Measurements from ENCODE around the gene KCTD18.

KCTD18 gene

DNA sequence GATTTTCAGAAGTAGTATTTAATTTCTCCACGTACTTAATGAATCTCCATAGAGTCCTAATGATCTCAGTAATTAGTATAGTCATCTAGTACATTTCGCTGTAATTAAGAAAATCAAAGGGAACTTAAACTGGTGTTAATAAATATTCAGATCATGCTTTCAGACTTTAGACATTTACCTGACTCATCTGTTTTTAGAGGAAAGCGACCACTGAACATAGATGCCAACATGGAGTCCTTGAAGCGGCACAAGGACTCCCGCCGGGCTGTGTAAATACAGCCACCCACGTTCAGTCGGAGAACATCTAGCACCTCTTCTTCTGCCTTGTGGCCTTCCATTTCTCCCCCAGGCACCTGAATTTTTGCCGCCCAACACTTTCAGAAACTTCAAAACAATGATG lies 3.2 kb downstream of the KCTD18 start:
- no peaks in the 10 kb centered on the region for H3K36me3 ChIP-seq (ENCODE audit: control insufficient read depth, insufficient read depth, low read length)
- no peak overlapping the region for H3K4me3 ChIP-seq (ENCODE audit: low read depth, low read length)

DNA sequence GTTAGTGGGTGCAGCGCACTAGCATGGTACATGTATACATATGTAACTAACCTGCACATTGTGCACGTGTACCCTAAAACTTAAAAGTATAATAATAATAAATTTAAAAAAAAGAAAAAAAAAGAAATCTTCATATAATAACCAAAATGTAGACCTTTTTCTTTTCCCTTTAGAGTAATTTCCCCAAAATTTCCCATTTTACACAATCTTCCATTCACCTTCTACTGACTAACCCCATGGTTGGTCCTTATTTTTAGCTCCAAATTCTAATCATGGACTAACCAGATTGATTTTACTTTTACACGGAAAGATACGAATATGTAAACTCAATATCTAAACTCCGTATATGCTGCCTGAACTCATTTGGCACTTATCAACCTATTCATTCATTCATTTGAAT lies 7.7 kb downstream of the KCTD18 start:
- Histone ChIP-seq H3K36me3 (ENCODE audit: control insufficient read depth, insufficient read depth, low read length) (no peaks in the 10 kb centered on the region), H3K4me2 (ENCODE audit: low read length) (no peak overlapping the region), H3K79me2 (no peaks in the 10 kb centered on the region), H3K4me1 (no peaks in the 10 kb centered on the region), H3K9me3 (ENCODE audit: control insufficient read depth, low read length) (no peaks in the 10 kb centered on the region), H3K27ac (no peak overlapping the region), H3K4me3 (ENCODE audit: low read depth, low read length) (no peak overlapping the region), H3K9ac (no peak overlapping the region), H3K27me3 (ENCODE audit: control insufficient read depth, insufficient read depth, low read length) (no peaks in the 10 kb centered on the region), H2AFZ (no peak overlapping the region)
- TF ChIP-seq, protein P1, sequence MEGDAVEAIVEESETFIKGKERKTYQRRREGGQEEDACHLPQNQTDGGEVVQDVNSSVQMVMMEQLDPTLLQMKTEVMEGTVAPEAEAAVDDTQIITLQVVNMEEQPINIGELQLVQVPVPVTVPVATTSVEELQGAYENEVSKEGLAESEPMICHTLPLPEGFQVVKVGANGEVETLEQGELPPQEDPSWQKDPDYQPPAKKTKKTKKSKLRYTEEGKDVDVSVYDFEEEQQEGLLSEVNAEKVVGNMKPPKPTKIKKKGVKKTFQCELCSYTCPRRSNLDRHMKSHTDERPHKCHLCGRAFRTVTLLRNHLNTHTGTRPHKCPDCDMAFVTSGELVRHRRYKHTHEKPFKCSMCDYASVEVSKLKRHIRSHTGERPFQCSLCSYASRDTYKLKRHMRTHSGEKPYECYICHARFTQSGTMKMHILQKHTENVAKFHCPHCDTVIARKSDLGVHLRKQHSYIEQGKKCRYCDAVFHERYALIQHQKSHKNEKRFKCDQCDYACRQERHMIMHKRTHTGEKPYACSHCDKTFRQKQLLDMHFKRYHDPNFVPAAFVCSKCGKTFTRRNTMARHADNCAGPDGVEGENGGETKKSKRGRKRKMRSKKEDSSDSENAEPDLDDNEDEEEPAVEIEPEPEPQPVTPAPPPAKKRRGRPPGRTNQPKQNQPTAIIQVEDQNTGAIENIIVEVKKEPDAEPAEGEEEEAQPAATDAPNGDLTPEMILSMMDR (IDR thresholded peaks at IDR 0.05), result no peak

More for the DNA sequence above, 3.2 kb downstream of the KCTD18 start:
- TF ChIP-seq, protein P1 (IDR thresholded peaks at IDR 0.05), result no peak
- no peak overlapping the region for H3K9ac ChIP-seq
- no peak overlapping the region for H3K27ac ChIP-seq
- H3K27me3 ChIP-seq (ENCODE audit: control insufficient read depth, insufficient read depth, low read length), result no peaks in the 10 kb centered on the region
- no peak overlapping the region for H3K4me2 ChIP-seq (ENCODE audit: low read length)
- peaks cover 4% of the 10 kb centered on the region for H3K4me1 ChIP-seq
- no peaks in the 10 kb centered on the region for H3K9me3 ChIP-seq (ENCODE audit: control insufficient read depth, low read length)
- no peak overlapping the region for H2AFZ ChIP-seq
- H3K79me2 ChIP-seq, result no peaks in the 10 kb centered on the region

DNA sequence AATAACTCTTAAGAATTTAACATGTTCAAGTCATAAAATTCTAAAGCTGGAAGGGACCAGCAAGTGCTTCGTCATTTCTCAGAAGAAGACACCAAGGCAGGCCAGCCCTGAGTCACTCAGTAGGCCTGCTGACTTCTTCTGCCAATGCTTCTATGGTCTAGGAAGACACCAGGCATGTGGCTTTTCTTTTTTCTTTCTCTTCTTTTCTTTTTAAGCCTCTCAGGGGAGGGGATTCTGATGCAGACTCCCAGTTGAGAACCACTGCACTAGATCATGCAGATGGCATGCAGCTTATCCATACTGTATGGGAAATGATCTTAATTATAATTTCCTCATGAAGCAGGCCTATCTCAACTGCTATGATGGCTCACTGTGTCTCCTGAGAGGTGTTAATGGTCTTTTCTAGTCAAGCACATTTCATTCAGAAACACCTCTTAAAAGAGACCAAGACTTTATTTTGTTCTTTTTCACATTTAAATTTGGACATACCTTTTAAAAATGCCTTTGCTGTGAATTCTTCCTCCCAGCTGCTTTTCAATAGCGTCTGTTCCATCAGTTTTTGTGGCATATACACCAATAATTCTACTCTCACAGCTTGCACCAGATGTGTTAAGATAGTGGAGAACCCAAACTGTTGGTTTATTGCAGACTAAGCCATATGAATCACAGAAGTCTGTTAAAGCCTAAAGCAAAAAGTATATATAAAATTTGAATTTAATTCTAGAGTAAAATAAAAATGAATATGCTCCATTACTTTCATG lies 11.3 kb downstream of the KCTD18 start:
- H3K9ac ChIP-seq, result no peak overlapping the region
- no peaks in the 10 kb centered on the region for H3K4me1 ChIP-seq
- no peaks in the 10 kb centered on the region for H3K27me3 ChIP-seq (ENCODE audit: control insufficient read depth, insufficient read depth, low read length)
- H3K4me2 ChIP-seq (ENCODE audit: low read length), result no peak overlapping the region
- H3K36me3 ChIP-seq (ENCODE audit: control insufficient read depth, insufficient read depth, low read length), result no peaks in the 10 kb centered on the region
- no peaks in the 10 kb centered on the region for H3K79me2 ChIP-seq
- no peak overlapping the region for H3K27ac ChIP-seq
- H2AFZ ChIP-seq, result no peak overlapping the region
- no peak overlapping the region for H3K4me3 ChIP-seq (ENCODE audit: low read depth, low read length)
- TF ChIP-seq, protein P1 (IDR thresholded peaks at IDR 0.05), result no peak
- H3K9me3 ChIP-seq (ENCODE audit: control insufficient read depth, low read length), result no peaks in the 10 kb centered on the region

DNA sequence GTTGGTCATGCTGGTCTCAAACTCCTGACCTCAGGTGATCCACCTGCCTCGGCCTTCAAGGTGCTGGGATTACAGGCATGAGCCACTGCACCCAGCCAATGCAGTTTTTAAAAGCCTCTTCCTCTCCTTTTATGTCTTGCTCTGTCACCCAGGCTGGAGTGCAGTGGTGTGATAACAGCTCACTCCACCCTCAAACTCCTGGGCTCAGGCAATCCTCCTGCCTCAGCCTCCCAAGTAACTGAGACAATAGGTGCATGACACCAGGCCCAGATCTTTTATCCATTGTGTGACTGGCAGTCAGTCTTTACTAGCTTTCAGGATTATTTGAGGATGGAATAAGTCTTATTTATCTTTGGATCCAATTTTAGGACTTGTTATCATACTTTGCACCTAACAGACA lies 13.2 kb downstream of the KCTD18 start:
- Histone ChIP-seq H3K79me2 (no peaks in the 10 kb centered on the region), H3K27ac (no peak overlapping the region), H3K36me3 (ENCODE audit: control insufficient read depth, insufficient read depth, low read length) (no peaks in the 10 kb centered on the region), H3K4me1 (no peaks in the 10 kb centered on the region), H3K4me3 (ENCODE audit: low read depth, low read length) (no peak overlapping the region), H2AFZ (no peak overlapping the region), H3K9ac (no peak overlapping the region), H3K4me2 (ENCODE audit: low read length) (no peak overlapping the region), H3K9me3 (ENCODE audit: control insufficient read depth, low read length) (no peaks in the 10 kb centered on the region), H3K27me3 (ENCODE audit: control insufficient read depth, insufficient read depth, low read length) (no peaks in the 10 kb centered on the region)
- TF ChIP-seq, protein P1 (IDR thresholded peaks at IDR 0.05), result no peak

DNA sequence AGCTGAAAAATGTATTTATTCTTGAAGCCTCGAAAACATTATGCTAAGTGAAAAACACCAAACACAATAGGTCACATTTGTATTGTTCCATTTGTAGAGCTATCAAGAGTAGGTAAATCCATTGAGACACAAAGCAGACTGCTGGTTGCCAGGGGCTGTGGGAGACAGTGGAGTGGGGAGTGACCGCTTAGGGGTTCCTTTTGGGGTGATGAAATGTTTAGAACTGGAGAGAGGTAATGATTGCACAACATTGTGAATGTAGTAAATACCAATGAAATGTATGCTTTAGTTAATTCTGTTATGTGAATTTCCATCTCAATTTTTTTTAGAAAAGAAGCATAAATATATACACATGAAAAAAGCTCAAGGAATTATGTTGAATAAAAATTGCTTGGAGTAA lies 15.8 kb downstream of the KCTD18 start:
- Histone ChIP-seq H3K27ac (no peak overlapping the region), H3K4me1 (no peaks in the 10 kb centered on the region), H3K9me3 (ENCODE audit: control insufficient read depth, low read length) (no peaks in the 10 kb centered on the region), H2AFZ (no peak overlapping the region), H3K27me3 (ENCODE audit: control insufficient read depth, insufficient read depth, low read length) (no peaks in the 10 kb centered on the region), H3K4me2 (ENCODE audit: low read length) (no peak overlapping the region), H3K9ac (no peak overlapping the region), H3K36me3 (ENCODE audit: control insufficient read depth, insufficient read depth, low read length) (no peaks in the 10 kb centered on the region), H3K79me2 (no peaks in the 10 kb centered on the region), H3K4me3 (ENCODE audit: low read depth, low read length) (no peak overlapping the region)
- TF ChIP-seq, protein P1 (IDR thresholded peaks at IDR 0.05), result no peak
